Fibroblast of the aortic adventitia (primary cell): Measurements from ENCODE around the gene TLK1. TPM values are rescaled to one million over a fixed set of nuclear protein-coding genes. Genes with fewer than 3 reads are reported as not detected.

Experiments used
- DNase-seq: peaks from one replicate; pipeline ENCODE4 v3.0.0-alpha.2; 2010; ENCODE audit warnings: low read depth
- H3K4me3 ChIP-seq: 2 replicates; pipeline ENCODE4 v1.5.1; 2011; ENCODE audit warnings: low read depth, mild to moderate bottlenecking, control low read depth, low read length, moderate library complexity
- total RNA-seq: library from RNA; depleted of rRNA; stranded (reverse); fragments of >200 nt; gene quantifications from 2 replicates; pipeline ENCODE4 v1.2.3, GENCODE V29; 2012; ENCODE audit warnings: low replicate concordance
- TF ChIP-seq, protein P1 (sequence below): IDR thresholded peaks from 2 replicates; pipeline ENCODE4 v1.5.1; 2011; ENCODE audit warnings: mild to moderate bottlenecking, low read length, control low read depth, inconsistent platforms; ENCODE audit not compliant: insufficient read depth

TLK1 gene
- total RNA-seq, 1 donor = 28.1 TPM

DNA sequence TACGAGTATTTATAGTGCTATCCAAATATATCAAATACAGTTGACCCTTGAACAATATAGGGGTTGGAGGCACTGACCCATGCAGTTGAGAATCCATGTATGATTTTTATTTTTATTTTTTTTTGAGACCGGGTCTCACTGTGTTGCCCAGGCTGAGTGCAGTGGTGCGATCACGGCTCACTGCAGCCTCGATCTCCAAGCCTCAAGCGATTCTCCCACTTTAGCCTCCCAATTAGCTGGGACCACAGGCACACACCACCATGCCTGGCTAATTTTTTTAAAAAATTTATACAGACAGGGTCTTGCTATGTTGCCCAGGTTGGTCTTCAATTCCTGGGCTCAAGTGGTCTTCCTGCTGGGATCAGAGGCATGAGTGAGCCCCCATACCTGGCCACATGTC is 161.0 kb downstream of the TLK1 start:
- no peak for DNase-seq
- TF ChIP-seq, protein P1, sequence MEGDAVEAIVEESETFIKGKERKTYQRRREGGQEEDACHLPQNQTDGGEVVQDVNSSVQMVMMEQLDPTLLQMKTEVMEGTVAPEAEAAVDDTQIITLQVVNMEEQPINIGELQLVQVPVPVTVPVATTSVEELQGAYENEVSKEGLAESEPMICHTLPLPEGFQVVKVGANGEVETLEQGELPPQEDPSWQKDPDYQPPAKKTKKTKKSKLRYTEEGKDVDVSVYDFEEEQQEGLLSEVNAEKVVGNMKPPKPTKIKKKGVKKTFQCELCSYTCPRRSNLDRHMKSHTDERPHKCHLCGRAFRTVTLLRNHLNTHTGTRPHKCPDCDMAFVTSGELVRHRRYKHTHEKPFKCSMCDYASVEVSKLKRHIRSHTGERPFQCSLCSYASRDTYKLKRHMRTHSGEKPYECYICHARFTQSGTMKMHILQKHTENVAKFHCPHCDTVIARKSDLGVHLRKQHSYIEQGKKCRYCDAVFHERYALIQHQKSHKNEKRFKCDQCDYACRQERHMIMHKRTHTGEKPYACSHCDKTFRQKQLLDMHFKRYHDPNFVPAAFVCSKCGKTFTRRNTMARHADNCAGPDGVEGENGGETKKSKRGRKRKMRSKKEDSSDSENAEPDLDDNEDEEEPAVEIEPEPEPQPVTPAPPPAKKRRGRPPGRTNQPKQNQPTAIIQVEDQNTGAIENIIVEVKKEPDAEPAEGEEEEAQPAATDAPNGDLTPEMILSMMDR = no peak
- H3K4me3 ChIP-seq = no peak overlapping the region

DNA sequence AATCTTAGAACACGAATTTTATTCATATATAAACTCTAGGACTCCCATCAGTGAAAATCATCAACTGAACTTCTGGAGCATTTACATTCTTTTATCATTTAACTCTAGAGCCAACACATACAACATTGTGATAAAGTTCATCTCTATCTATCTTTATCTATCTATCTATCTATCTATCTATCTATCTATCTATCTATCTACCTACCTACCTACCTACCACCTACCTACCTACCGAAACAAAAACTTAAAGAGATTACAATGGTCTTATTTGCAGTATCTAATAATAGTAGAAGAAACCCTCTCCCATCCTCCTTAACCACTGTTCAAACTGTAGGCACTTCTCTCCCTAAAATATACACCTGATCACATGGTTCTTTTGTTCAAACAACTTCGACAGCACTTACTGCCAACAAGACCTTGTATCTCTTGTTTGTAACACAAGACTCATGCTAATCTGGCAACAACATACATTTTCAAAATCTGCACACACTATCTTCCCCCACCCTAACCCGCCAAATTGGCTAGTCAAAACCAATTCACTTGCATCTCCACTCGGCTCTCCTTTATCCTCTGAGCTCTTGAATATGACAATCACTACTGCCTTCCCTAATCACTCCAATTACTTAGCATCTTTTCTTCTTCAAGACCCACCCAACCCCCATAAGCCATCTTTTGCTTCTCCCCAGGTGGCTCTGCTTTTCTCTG is 162.6 kb downstream of the TLK1 start:
- TF ChIP-seq, protein P1 = no peak
- no peak overlapping the region for H3K4me3 ChIP-seq
- no peak for DNase-seq

DNA sequence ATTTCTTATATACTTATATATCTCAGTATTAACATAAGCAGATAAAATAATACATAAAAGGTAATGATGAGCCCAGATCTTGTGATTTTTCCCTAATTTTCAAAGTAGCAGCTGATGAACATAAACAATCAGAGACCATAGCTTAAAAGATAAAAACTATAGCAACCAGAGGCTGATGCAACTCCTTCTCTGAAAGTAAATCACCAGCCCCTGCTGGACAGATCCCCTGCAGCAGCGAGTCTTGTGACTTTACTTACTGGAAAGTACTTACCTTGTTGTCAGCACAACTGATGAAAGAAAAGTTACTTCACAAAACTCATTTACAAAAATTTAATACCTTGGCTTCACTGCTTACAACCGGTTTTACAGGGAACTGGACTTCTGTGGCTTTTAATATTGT is 164.4 kb downstream of the TLK1 start:
- DNase-seq = peak; percentile 35
- no peak overlapping the region for H3K4me3 ChIP-seq
- TF ChIP-seq, protein P1 = peak; percentile 21

DNA sequence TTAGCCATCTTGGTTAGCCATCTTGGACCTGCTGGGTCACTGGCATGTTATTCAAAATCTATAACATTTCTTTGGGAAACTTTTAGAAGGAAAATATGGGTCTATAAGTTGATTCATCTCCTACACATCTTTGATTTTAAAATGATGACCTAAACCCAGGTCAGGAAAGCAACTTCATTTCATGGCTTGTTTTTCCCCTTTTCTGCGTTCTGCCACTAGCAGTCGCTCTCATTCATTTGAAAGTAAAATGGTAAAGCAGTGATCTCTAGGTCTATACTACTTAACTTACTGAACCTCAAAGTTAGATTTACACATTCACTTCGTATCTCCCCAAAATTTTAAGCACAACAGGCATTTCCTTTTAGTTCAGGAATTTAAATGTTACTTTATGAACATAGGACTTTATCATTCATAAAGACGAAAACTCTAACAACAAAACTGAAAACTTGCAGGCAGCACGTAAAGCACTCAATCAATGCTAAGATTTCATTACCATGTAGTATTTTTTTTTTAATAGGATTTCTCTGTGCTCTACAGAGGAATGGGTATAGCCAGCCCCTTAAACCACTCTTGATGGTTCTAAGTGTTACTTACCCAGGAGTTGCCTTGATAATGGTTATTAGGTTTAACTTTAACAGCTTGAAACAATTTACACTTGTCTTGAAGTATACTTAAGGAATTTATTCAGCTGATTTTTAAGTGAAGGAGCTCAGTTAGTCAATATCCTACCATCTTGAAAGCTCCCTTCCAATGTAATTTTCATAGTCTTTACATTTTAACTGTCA is 169.1 kb downstream of the TLK1 start:
- DNase-seq = no peak
- no peak overlapping the region for H3K4me3 ChIP-seq
- TF ChIP-seq, protein P1 = peak; percentile 22

DNA sequence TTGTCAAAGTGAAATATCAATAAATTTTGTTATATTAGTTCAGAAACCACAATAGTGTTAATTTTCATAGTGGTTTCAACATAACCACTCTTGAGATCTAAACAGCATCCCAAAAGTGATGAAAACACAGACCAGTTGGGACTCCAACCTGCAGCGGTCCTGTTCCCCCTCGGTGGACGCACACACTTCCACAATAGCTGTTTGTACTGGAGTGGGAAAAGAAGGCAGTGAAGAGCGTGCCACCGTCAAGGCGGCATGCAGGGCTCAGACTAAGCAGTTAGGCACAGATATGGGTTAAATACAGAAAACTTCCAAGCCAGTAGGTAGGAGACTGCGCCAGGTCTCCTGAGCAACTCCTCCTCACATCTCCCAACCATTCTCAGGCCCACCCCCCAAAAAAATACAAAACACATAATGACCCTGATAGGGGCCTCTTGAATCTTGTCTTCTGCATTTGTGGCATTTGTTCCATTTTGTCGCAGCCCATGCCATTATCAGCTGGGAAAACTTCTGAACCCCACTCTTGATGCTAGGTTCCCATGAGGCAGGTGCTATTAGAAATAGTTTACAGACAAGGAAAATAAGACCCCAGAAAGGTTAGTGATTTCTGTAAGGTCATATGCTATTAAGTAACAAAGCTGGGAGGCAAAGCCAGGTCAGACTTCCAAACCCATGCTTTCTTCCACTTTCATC is 174.0 kb downstream of the TLK1 start:
- TF ChIP-seq, protein P1 = no peak
- DNase-seq = no peak
- no peak overlapping the region for H3K4me3 ChIP-seq

DNA sequence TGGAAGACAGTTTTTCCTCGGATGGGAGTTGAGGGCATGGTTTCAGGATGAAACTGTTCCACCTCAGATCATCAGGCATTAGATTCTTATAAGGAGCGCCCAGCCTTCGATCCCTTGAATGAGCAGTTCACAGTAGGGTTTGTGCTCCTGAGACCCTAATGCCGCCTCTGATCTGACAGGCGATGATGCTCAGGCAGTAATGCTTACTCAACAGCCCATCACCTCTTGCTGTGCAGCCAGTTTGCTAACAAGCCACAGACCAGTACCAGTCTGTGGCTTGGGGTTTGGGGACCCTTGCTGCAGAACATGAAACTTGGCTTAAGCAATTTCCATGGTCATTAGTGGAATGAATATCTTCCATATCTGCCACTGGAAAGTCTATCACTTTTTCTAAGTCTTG is 175.3 kb downstream of the TLK1 start:
- H3K4me3 ChIP-seq = no peak overlapping the region
- TF ChIP-seq, protein P1 = no peak
- DNase-seq = no peak
